ENCODE results near the gene NHP2. TPM values are rescaled to one million over a fixed set of nuclear protein-coding genes. Genes with fewer than 3 reads are reported as not detected.

The NHP2 gene
- total and polyA plus RNA-seq, 11 donors = 60.9 to 320 (median 79.5) TPM

DNA sequence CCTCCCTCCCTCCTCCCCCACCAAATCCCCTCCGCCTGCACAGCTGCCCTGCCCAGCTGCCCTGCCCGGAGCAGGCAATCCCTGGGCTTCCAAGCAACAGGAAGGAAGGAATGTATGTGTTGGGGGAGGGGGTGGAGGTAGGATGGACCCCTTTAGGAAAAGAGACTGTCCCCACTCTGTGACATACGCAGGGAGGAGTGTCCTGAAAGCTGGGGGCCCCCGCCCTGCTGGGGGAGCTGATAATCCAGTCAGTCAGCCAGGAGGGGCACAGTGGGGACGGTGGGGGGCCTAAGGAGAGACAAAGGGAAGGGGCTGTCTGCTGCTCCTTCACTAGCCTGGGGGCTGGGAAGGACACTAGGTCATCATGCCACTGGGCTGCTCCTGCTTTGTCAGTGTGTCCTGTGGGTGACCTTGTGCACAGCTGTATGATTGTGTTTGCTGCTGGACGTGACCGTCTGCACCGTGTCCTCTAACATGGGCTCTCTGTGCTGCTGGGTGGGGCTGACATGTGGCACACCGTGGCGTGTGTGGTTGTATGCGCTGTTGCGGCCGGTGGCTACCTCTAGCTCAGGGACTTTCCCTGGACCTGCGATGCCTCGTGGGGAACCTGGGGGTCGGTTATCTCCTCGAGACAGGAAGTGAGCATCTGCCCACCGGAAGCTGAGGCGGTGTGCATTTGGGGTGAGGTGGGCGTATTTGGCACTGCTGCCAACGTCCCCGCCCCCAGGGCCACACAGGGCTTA is 37.4 kb downstream of the NHP2 start:
- Histone ChIP-seq H3K4me1 (peaks cover 0 to 64% (median 25%) of the 10 kb centered on the region in 12 donors), H3K27me3 (peaks cover 5 to 47% (median 20%) of the 10 kb centered on the region in 9 donors), H3K36me3 (no peaks in the 10 kb centered on the region), H3K27ac (peak overlapping the region in 10 of 12 donors; percentile 11 to 90 (median 55)), H3K9me3 (peaks cover 0 to 5% (median 0%) of the 10 kb centered on the region in 12 donors), H3K4me3 (peak overlapping the region in 5 of 12 donors; percentile 58 to 69 (median 63))
- DNase-seq = peak in 1 of 5 donors; percentile 56
- 20 to 30% (median 27%) methylated on average over 20 to 22 of the region's 22 CpGs for WGBS, 4 donors
- TF ChIP-seq, protein P1, sequence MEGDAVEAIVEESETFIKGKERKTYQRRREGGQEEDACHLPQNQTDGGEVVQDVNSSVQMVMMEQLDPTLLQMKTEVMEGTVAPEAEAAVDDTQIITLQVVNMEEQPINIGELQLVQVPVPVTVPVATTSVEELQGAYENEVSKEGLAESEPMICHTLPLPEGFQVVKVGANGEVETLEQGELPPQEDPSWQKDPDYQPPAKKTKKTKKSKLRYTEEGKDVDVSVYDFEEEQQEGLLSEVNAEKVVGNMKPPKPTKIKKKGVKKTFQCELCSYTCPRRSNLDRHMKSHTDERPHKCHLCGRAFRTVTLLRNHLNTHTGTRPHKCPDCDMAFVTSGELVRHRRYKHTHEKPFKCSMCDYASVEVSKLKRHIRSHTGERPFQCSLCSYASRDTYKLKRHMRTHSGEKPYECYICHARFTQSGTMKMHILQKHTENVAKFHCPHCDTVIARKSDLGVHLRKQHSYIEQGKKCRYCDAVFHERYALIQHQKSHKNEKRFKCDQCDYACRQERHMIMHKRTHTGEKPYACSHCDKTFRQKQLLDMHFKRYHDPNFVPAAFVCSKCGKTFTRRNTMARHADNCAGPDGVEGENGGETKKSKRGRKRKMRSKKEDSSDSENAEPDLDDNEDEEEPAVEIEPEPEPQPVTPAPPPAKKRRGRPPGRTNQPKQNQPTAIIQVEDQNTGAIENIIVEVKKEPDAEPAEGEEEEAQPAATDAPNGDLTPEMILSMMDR (IDR thresholded peaks at IDR 0.05) = no peak
- no peak for TF ChIP-seq POLR2A (IDR thresholded peaks at IDR 0.05)
- intact Hi-C loops (cut with DNase I) = no loop called here
- ATAC-seq = no peak

DNA sequence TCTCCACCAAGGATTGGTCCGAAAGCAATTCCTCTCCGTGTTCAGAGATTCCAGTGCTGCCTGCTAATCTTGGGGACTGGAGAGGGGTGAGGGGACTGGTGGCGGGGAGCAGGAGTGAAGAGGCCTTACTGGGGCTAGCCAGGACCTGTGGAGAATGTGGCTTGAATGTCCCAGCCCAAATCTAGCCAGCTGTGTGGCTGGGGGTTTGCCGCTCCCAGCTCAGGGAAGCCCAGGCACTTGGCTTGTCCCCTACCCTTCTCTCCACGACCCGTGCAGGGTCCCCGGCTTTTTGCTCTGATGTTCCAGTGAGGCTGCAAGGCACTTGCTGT is 37.9 kb downstream of the NHP2 start:
- DNase-seq = peak in 1 of 5 donors; percentile 47
- H3K4me3 ChIP-seq = peak overlapping the region in 7 of 12 donors; percentile 49 to 69 (median 63)
- H3K36me3 ChIP-seq = no peaks in the 10 kb centered on the region
- TF ChIP-seq POLR2A (IDR thresholded peaks at IDR 0.05) = no peak
- TF ChIP-seq, protein P1 (IDR thresholded peaks at IDR 0.05) = no peak
- peak overlapping the region in 9 of 12 donors; percentile 5 to 90 (median 30) for H3K27ac ChIP-seq
- H3K27me3 ChIP-seq = peaks cover 5 to 47% (median 20%) of the 10 kb centered on the region in 9 donors
- WGBS, 4 donors = 18 to 39% (median 36%) methylated on average over 5 to 7 of the region's 7 CpGs
- intact Hi-C loops (cut with DNase I) = no loop called here
- H3K4me1 ChIP-seq = peaks cover 0 to 59% (median 22%) of the 10 kb centered on the region in 12 donors
- no peak for ATAC-seq
- H3K9me3 ChIP-seq = peaks cover 0 to 5% (median 0%) of the 10 kb centered on the region in 12 donors

DNA sequence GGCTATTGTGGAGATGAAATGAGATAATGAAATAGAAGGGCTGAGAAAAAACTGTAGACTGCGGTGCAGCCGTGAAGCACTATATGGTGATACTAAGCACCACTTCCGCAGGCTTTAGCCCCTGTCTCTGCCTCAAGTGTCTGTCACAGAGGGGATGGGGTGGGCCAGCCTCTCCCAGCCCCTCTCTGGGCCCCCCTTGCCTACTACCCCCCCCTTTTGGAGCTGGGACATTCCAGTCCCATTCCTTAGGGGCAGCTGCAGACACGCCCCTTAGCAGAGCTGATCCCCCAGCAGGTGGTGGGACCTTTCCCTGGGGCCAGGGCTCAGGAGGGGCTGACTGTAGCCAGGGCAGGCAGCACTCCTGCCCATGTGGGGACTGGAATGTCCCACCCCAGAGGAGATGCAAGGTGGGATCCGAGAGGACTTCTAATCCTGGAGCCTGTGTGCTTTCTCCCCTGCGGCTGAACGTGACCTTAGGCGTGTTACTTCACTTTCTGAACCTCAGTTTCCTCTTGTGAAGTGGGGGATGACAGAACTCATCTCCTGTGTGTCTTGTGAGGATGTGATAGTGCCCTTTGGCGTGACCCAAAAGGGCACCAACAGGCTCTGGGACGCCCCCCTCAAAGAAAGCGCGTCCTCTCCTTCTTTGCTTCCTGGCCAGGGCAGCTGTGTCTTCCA is 38.4 kb downstream of the NHP2 start:
- 37 to 61% (median 47%) methylated on average over 8 to 12 of the region's 12 CpGs for WGBS, 4 donors
- H3K4me1 ChIP-seq = peaks cover 0 to 54% (median 22%) of the 10 kb centered on the region in 12 donors
- peak in 1 of 5 donors; percentile 26 for DNase-seq

More for the DNA sequence above, 38.4 kb downstream of the NHP2 start:
- intact Hi-C loops (cut with DNase I) = no loop called here
- H3K4me3 ChIP-seq = peak overlapping the region in 11 of 12 donors; percentile 45 to 69 (median 62)
- TF ChIP-seq, protein P1 (IDR thresholded peaks at IDR 0.05) = no peak
- TF ChIP-seq POLR2A (IDR thresholded peaks at IDR 0.05) = no peak
- ATAC-seq = no peak
- peaks cover 0 to 5% (median 0%) of the 10 kb centered on the region in 12 donors for H3K9me3 ChIP-seq
- no peaks in the 10 kb centered on the region for H3K36me3 ChIP-seq
- H3K27me3 ChIP-seq = peaks cover 5 to 47% (median 20%) of the 10 kb centered on the region in 9 donors
- H3K27ac ChIP-seq = peak overlapping the region in 10 of 12 donors; percentile 5 to 90 (median 35)

Measured in heart left ventricle (tissue), 16 donors.